ENCODE data around the gene ATXN1.

DNA sequence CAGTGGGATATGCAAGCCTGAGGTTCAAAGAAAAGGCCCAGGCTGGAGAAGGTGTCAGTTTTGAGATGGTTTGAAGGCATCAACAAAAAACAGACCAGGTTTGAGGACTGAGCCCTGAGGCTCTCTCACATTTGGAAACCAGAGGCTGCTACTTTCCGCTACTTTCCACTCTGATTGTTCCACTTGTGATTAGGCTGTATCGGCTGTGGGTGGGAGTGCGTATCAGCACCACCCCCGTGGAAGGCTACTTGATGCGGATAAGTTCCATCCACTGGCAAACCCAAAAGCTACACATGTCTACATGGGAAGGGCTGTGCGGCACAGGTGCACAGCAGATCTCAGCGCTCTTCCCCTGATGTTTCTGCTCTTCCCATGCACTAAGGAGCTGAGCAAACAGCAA, 324.2 kb downstream of the ATXN1 start:
- TF ChIP-seq, protein P1, sequence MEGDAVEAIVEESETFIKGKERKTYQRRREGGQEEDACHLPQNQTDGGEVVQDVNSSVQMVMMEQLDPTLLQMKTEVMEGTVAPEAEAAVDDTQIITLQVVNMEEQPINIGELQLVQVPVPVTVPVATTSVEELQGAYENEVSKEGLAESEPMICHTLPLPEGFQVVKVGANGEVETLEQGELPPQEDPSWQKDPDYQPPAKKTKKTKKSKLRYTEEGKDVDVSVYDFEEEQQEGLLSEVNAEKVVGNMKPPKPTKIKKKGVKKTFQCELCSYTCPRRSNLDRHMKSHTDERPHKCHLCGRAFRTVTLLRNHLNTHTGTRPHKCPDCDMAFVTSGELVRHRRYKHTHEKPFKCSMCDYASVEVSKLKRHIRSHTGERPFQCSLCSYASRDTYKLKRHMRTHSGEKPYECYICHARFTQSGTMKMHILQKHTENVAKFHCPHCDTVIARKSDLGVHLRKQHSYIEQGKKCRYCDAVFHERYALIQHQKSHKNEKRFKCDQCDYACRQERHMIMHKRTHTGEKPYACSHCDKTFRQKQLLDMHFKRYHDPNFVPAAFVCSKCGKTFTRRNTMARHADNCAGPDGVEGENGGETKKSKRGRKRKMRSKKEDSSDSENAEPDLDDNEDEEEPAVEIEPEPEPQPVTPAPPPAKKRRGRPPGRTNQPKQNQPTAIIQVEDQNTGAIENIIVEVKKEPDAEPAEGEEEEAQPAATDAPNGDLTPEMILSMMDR (IDR thresholded peaks at IDR 0.05), result no peak
- TF ChIP-seq, protein P2, sequence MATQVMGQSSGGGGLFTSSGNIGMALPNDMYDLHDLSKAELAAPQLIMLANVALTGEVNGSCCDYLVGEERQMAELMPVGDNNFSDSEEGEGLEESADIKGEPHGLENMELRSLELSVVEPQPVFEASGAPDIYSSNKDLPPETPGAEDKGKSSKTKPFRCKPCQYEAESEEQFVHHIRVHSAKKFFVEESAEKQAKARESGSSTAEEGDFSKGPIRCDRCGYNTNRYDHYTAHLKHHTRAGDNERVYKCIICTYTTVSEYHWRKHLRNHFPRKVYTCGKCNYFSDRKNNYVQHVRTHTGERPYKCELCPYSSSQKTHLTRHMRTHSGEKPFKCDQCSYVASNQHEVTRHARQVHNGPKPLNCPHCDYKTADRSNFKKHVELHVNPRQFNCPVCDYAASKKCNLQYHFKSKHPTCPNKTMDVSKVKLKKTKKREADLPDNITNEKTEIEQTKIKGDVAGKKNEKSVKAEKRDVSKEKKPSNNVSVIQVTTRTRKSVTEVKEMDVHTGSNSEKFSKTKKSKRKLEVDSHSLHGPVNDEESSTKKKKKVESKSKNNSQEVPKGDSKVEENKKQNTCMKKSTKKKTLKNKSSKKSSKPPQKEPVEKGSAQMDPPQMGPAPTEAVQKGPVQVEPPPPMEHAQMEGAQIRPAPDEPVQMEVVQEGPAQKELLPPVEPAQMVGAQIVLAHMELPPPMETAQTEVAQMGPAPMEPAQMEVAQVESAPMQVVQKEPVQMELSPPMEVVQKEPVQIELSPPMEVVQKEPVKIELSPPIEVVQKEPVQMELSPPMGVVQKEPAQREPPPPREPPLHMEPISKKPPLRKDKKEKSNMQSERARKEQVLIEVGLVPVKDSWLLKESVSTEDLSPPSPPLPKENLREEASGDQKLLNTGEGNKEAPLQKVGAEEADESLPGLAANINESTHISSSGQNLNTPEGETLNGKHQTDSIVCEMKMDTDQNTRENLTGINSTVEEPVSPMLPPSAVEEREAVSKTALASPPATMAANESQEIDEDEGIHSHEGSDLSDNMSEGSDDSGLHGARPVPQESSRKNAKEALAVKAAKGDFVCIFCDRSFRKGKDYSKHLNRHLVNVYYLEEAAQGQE (IDR thresholded peaks at IDR 0.05), result no peak
- TF ChIP-seq EP300 (IDR thresholded peaks at IDR 0.05), result no peak
- TF ChIP-seq JUNB (IDR thresholded peaks at IDR 0.05), result no peak
- no peak for TF ChIP-seq EHMT2 (IDR thresholded peaks at IDR 0.05; ENCODE audit: low read depth)
- TF ChIP-seq BHLHE40 (IDR thresholded peaks at IDR 0.05; ENCODE audit: low read depth, low read length), result no peak
- TF ChIP-seq, protein P3, sequence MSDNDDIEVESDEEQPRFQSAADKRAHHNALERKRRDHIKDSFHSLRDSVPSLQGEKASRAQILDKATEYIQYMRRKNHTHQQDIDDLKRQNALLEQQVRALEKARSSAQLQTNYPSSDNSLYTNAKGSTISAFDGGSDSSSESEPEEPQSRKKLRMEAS (IDR thresholded peaks at IDR 0.05), result no peak
- TF ChIP-seq RCOR1 (IDR thresholded peaks at IDR 0.05; ENCODE audit: low read depth, low read length), result no peak
- TF ChIP-seq POLR2A (IDR thresholded peaks at IDR 0.05; ENCODE audit: low read length), result no peak
- TF ChIP-seq ESRRA (IDR thresholded peaks at IDR 0.05; ENCODE audit: borderline replicate concordance, low read length), result no peak
- TF ChIP-seq, protein P4, sequence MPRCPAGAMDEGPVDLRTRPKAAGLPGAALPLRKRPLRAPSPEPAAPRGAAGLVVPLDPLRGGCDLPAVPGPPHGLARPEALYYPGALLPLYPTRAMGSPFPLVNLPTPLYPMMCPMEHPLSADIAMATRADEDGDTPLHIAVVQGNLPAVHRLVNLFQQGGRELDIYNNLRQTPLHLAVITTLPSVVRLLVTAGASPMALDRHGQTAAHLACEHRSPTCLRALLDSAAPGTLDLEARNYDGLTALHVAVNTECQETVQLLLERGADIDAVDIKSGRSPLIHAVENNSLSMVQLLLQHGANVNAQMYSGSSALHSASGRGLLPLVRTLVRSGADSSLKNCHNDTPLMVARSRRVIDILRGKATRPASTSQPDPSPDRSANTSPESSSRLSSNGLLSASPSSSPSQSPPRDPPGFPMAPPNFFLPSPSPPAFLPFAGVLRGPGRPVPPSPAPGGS (IDR thresholded peaks at IDR 0.05), result no peak
- no peak for TF ChIP-seq KDM1A (IDR thresholded peaks at IDR 0.05; ENCODE audit: low read depth)
